Activated T-cell treated with anti-CD3 and anti-CD28 coated beads, Interleukin-2, amount 50 U/mL, for 1 hour (primary cell): ENCODE measurements around the gene SLC35F6.
A peak's percentile ranks its signal among the peaks of the same experiment; 100 is the strongest.
"Not testable (repeated sequence)": the region's sequence is repeated elsewhere in the genome, so short reads cannot be mapped to it uniquely, and the experiment has no call there.

Experiments
- DNase-seq: peaks from one replicate; pipeline ENCODE4 v3.0.0-alpha.2; 2020

SLC35F6 gene

GRCh38 chr2:26731714-26732113 lies 32.4 kb upstream of the SLC35F6 start:
- no peak for DNase-seq

- DNase-seq = no peak
These were observed 31.6 kb upstream of the SLC35F6 start for GRCh38 chr2:26732446-26732845.

GRCh38 chr2:26733413-26733812 lies 30.7 kb upstream of the SLC35F6 start:
- DNase-seq = no peak

GRCh38 chr2:26735097-26735496 lies 29.0 kb upstream of the SLC35F6 start:
- DNase-seq = no peak

- no peak for DNase-seq
These were observed 28.0 kb upstream of the SLC35F6 start for GRCh38 chr2:26735883-26736588.

- no peak for DNase-seq
These were observed 26.9 kb upstream of the SLC35F6 start for GRCh38 chr2:26737221-26737620.

- DNase-seq = no peak
These were observed 25.6 kb upstream of the SLC35F6 start for GRCh38 chr2:26738481-26738880.

- DNase-seq = no peak
These were observed 24.6 kb upstream of the SLC35F6 start for GRCh38 chr2:26739514-26739913.

GRCh38 chr2:26740346-26740745 lies 23.7 kb upstream of the SLC35F6 start:
- DNase-seq = no peak

GRCh38 chr2:26740890-26741302 lies 23.2 kb upstream of the SLC35F6 start:
- no peak for DNase-seq

GRCh38 chr2:26742048-26742770 lies 21.9 kb upstream of the SLC35F6 start:
- no peak for DNase-seq

- no peak for DNase-seq
These were observed 20.2 kb upstream of the SLC35F6 start for GRCh38 chr2:26743852-26744251.

- no peak for DNase-seq
These were observed 19.1 kb upstream of the SLC35F6 start for GRCh38 chr2:26744953-26745352.

GRCh38 chr2:26745609-26746327 lies 18.3 kb upstream of the SLC35F6 start:
- DNase-seq = peak; percentile 76

GRCh38 chr2:26746934-26747333 lies 17.1 kb upstream of the SLC35F6 start:
- no peak for DNase-seq

- not testable (repeated sequence) for DNase-seq
These were observed 14.2 kb upstream of the SLC35F6 start for GRCh38 chr2:26749787-26750420.

- not testable (repeated sequence) for DNase-seq
These were observed 13.6 kb upstream of the SLC35F6 start for GRCh38 chr2:26750467-26750866.

GRCh38 chr2:26752656-26753055 lies 11.4 kb upstream of the SLC35F6 start:
- DNase-seq = no peak

- DNase-seq = no peak
These were observed 9.5 kb upstream of the SLC35F6 start for GRCh38 chr2:26754539-26754938.

- DNase-seq = no peak
These were observed 9.0 kb upstream of the SLC35F6 start for GRCh38 chr2:26754972-26755670.

- DNase-seq = no peak
These were observed 7.7 kb upstream of the SLC35F6 start for GRCh38 chr2:26756337-26756736.

GRCh38 chr2:26757873-26758789 lies 6.0 kb upstream of the SLC35F6 start:
- no peak for DNase-seq
